OCI-LY1 (cell line): ENCODE results near the gene ADCY4.

Experiments
- H2AFZ ChIP-seq: fragments of 200-600 bp; sonication (generic), shearing (Covaris generic); 2 replicates; pipeline ENCODE4 v1.6.0; 2014; ENCODE audit warnings: antibody characterized with exemption, mild to moderate bottlenecking, low read length
- H3F3A ChIP-seq: fragments of 200-600 bp; sonication (generic), shearing (Covaris generic); 2 replicates; pipeline ENCODE4 v1.6.0; 2014; ENCODE audit warnings: mild to moderate bottlenecking, antibody characterized with exemption, low read length, moderate library complexity; ENCODE audit not compliant: insufficient read depth
- H3K27ac ChIP-seq: fragments of 200-600 bp; sonication (generic); 2 replicates; pipeline ENCODE4 v1.5.1; 2014; ENCODE audit warnings: low read length, mixed run types, mild to moderate bottlenecking, low read depth; ENCODE audit not compliant: poor library complexity, severe bottlenecking
- H3K27me3 ChIP-seq: fragments of 200-600 bp; sonication (generic); 2 replicates; pipeline ENCODE4 v1.6.0; 2014; ENCODE audit warnings: antibody characterized with exemption, mild to moderate bottlenecking, low read length, moderate library complexity; ENCODE audit not compliant: insufficient read depth
- H3K36me3 ChIP-seq: fragments of 200-600 bp; sonication (generic); 2 replicates; pipeline ENCODE4 v1.6.1; 2014; ENCODE audit warnings: mild to moderate bottlenecking, antibody characterized with exemption, low read length, moderate library complexity, mixed read lengths; ENCODE audit not compliant: insufficient read depth
- H3K4me1 ChIP-seq: fragments of 200-600 bp; sonication (generic); 2 replicates; pipeline ENCODE4 v1.5.1; 2014; ENCODE audit warnings: mild to moderate bottlenecking, low read length, moderate library complexity; ENCODE audit not compliant: insufficient read depth, severe bottlenecking
- H3K4me2 ChIP-seq: fragments of 200-600 bp; sonication (generic), shearing (Covaris generic); 2 replicates; pipeline ENCODE4 v1.6.1; 2014; ENCODE audit warnings: low read length
- H3K4me3 ChIP-seq: fragments of 200-600 bp; sonication (generic); 2 replicates; pipeline ENCODE4 v1.5.1; 2014; ENCODE audit warnings: low read length, low read depth, mild to moderate bottlenecking, mixed read lengths; ENCODE audit not compliant: poor library complexity, severe bottlenecking
- H3K79me2 ChIP-seq: fragments of 200-600 bp; shearing (Covaris generic); 2 replicates; pipeline ENCODE4 v1.6.1; 2016; ENCODE audit warnings: mixed run types, low read length, mixed read lengths; ENCODE audit not compliant: insufficient read depth
- H3K9ac ChIP-seq: fragments of 200-600 bp; sonication (generic), shearing (Covaris generic); 2 replicates; pipeline ENCODE4 v1.6.1; 2014; ENCODE audit warnings: mild to moderate bottlenecking, low read length, mixed read lengths
- H3K9me2 ChIP-seq: fragments of 200-600 bp; sonication (generic), shearing (Covaris generic); 2 replicates; pipeline ENCODE4 v1.6.1; 2014; ENCODE audit warnings: low read depth, mild to moderate bottlenecking, low read length, mixed read lengths
- H3K9me3 ChIP-seq: fragments of 200-600 bp; shearing (Covaris generic); 2 replicates; pipeline ENCODE4 v1.6.1; 2014; ENCODE audit warnings: low read length, mixed read lengths
- H4K20me1 ChIP-seq: fragments of 200-600 bp; sonication (generic), shearing (Covaris generic); 2 replicates; pipeline ENCODE4 v1.6.0; 2016; ENCODE audit warnings: mild to moderate bottlenecking, low read length; ENCODE audit not compliant: insufficient read depth
- CTCF ChIP-seq: fragments of 200-600 bp; sonication (generic), shearing (Covaris generic); IDR thresholded peaks from 2 replicates; pipeline ENCODE4 v1.5.1; 2017; ENCODE audit warnings: mild to moderate bottlenecking, antibody characterized with exemption, low read length, moderate library complexity, mixed read lengths
- EZH2 ChIP-seq: fragments of 200-600 bp; sonication (generic), shearing (Covaris generic); IDR thresholded peaks from 2 replicates; pipeline ENCODE4 v1.8.0; 2017; ENCODE audit warnings: borderline replicate concordance, mixed run types, mild to moderate bottlenecking, antibody characterized with exemption, low read length, moderate library complexity, mixed read lengths

The ADCY4 gene

DNA sequence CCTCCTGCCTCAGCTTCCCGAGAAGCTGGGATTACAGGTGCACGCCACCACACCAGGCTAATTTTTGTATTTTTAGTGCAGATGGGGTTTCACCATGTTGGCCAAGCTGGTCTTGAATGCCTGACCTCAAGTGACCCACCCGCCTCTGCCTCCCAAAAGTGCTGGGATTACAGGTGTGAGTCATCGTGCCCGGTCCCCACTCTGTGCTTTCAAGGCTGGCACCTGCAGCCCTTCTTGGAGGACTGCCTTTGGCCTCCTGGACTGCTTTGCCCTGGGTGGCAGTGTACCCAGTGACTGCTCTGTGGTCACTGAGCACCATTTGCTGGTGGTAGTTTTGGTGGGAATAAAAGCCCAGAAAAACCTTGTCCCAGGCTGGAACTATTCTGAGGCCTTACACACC is 47.9 kb downstream of the ADCY4 start:
- Histone ChIP-seq H3K36me3 (peaks cover 25% of the 10 kb centered on the region), H3K27me3 (no peaks in the 10 kb centered on the region), H2AFZ (no peak overlapping the region), H3K4me3 (no peak overlapping the region), H3K27ac (no peak overlapping the region), H3K4me1 (no peaks in the 10 kb centered on the region), H3K79me2 (no peaks in the 10 kb centered on the region), H3K9ac (no peak overlapping the region), H3K4me2 (no peak overlapping the region), H3F3A (no peaks in the 10 kb centered on the region), H3K9me3 (no peaks in the 10 kb centered on the region), H3K9me2 (no peaks in the 10 kb centered on the region), H4K20me1 (no peaks in the 10 kb centered on the region)
- no peak for TF ChIP-seq CTCF
- no peak for TF ChIP-seq EZH2

DNA sequence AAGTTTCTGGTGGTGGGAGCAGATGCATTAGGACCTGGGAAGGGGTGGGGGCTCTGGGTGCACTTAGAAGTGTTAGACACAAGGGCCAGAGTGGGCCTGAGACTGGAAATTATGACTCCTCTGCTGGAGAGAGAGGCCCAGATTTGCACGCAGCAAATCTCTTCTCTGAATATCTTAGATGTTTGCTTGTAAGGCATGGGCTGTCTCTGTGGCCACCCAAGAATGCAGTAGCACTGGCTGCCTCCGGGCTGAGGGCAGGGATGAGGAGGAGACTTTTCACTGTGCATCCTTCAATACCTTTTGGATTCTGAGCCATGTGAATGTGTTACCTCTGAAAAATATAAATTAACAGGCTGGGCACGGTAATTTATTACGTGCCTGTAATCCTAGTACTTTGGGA is 49.5 kb downstream of the ADCY4 start:
- Histone ChIP-seq H3K4me2 (no peak overlapping the region), H3K36me3 (peaks cover 10% of the 10 kb centered on the region; the same call in 1 of the 2 replicates), H3K27ac (no peak overlapping the region), H3K9me2 (no peaks in the 10 kb centered on the region), H3K79me2 (no peaks in the 10 kb centered on the region), H3K9ac (no peak overlapping the region), H3K27me3 (no peaks in the 10 kb centered on the region), H3K9me3 (no peaks in the 10 kb centered on the region), H3K4me3 (no peak overlapping the region), H4K20me1 (no peaks in the 10 kb centered on the region), H3F3A (no peaks in the 10 kb centered on the region), H3K4me1 (no peaks in the 10 kb centered on the region), H2AFZ (no peak overlapping the region)
- no peak for TF ChIP-seq CTCF
- TF ChIP-seq EZH2, result no peak

DNA sequence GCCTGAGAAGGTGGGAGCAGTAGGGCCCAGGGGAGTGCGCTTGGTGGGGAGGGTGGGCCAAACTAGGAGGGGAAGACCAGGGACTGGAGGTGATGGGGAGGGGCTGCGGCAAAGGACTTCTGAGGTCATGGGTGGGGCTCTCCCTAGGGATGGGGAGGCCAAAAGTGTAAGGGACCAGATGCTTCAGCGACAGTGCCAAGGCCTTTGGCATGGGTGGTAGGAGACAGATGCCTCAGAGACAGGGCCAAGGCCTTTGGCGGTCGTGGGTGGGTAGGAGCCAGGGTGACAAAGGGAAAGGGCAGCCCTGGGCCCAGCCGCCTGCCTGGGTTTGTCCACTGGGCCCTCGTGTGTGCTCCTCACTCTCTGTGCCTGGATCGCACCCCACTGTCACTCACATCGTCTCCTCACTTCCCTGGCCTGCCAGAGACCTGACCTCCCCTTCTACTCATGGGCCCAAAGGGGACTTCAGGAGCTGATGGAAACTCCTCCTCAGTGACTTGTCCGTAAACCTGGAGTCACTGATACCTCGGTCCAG is 50.3 kb downstream of the ADCY4 start:
- Histone ChIP-seq H3K4me1 (no peaks in the 10 kb centered on the region), H4K20me1 (no peaks in the 10 kb centered on the region), H3K79me2 (no peaks in the 10 kb centered on the region), H3K4me3 (no peak overlapping the region), H3K27me3 (no peaks in the 10 kb centered on the region), H2AFZ (no peak overlapping the region), H3K36me3 (peaks cover 4% of the 10 kb centered on the region; the same call in 1 of the 2 replicates), H3K9me3 (no peaks in the 10 kb centered on the region), H3K9me2 (no peaks in the 10 kb centered on the region), H3K4me2 (no peak overlapping the region), H3K27ac (no peak overlapping the region), H3F3A (no peaks in the 10 kb centered on the region), H3K9ac (no peak overlapping the region)
- no peak for TF ChIP-seq CTCF
- TF ChIP-seq EZH2, result no peak
